ENCODE data around the gene VPREB3.

VPREB3 gene, protein sequence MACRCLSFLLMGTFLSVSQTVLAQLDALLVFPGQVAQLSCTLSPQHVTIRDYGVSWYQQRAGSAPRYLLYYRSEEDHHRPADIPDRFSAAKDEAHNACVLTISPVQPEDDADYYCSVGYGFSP

DNA sequence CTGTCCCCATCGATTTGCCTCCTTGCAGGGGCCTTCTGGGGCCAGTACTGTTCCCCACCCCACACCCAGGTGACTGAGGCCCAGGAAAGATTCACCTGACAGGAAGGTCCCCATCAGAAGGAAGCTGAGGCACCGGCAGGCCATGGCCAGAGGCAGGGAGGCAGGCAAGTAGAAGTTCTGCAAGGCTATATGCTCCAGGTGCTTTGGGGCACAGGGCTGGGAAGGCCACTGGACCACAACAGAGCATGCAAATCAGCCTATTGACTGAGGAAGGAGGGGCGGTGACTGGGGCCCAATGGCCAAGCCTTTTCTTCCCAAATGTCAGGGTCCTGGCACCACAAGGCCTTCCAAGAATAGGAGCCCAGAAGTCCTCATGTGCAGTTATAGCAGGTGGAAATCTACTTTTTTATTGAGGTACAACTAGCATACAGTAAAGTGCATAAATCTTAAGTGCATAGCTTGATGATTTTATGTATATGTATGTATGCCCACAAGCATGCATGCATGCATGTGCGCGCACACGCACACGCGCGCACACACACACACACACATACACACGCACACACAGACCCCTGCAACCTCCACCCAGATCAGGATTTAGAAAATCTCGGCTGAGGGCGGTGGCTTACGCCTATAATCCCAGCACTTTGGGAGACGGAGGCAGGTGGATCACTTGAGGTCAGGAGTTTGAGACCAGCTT lies at the start of gene VPREB3:
Gene VPREB3 (minus strand): TSS at position 206 of the 700 bp plus-strand sequence. CDS start 62 bp downstream, at position 144.
- no peak for DNase-seq

DNA sequence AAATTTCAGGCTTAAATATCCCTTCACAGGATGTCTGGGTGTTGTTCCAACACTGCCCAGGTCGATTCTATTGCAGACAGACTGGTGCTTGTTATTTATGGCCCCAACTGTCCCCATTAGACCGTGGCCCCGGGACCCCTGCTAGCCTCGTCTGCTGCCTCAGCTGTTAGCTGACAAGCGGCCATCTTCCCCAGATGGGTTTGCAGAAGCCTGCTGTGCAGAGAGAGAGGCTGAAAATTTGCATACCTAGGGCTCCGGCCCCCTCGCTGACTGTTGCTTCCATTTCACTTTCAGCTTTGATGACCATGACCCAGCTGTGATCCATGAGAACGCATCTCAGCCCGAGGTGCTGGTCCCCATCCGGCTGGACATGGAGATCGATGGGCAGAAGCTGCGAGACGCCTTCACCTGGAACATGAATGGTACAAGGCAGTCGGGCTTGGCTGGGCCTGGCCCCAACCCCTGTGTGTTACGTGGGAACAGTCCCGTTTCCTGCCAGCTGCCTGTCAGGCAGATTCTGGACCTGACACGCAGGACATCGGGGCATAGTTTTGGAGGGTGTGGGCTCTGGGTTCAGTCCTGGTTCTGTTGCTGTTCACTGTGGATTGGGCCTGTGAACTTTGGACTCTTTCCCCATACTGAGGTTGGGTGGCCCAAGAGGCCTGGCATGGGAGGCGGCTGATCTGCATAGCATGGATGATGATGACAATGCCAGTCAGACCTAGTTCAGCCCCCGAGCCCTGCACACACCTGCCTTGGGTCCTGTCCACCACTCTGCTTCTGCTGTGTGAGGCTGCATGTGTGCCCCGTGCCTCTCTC lies 49.0 kb upstream of the VPREB3 start:
- DNase-seq, result no peak

DNA sequence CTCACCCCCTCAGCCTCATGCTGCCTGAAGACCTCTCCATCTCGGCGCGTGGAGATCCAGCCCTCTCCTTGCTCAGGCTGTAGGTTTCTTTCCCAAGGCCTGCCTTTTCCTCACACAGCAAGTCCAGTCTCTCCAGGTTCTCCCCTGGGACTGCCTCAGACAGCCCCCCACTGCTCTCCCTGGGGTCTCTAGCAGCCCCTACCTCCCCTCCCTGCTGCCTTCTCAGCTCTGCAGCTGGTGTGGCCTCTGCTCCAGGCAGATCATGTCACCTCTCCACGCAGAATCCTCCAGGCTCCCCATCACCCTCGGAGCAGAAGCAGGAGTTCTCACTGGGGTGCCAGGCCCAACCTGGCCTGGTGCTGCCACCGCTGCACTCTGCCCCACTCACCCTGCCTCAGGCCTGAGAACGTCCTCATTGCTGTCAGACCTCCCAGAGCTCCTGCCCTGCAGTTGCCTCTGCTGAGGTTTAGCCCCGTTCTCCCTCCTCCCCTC lies 47.7 kb upstream of the VPREB3 start:
- no peak for DNase-seq

DNA sequence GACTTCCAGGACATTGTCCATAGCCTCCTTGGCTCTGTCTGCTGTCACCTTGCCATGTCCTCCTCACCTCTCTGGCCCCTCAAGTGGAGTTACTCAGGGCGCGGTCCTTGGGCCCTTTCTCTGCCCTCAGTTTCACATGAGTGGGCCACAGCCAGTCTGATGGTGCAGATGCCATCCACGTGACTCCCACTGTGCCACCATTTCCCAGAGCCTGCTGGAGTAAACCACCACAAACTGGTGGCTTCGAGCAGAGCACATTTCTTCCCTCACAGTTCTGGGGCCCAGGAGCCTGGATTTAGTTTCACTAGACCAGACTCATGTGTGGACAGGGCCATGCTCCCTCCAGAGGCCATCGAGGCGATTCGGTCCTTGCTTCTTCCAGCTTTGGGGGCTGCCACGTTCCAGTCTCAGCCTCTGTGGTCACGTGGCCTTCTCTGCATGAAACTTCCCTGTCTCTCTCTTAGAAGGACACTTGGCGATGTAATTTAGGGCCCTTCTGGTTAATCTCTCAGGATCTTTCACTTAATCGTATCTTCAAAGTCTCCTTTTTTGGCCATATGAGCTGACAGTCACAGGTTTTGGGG lies 47.1 kb upstream of the VPREB3 start:
- no peak for DNase-seq

DNA sequence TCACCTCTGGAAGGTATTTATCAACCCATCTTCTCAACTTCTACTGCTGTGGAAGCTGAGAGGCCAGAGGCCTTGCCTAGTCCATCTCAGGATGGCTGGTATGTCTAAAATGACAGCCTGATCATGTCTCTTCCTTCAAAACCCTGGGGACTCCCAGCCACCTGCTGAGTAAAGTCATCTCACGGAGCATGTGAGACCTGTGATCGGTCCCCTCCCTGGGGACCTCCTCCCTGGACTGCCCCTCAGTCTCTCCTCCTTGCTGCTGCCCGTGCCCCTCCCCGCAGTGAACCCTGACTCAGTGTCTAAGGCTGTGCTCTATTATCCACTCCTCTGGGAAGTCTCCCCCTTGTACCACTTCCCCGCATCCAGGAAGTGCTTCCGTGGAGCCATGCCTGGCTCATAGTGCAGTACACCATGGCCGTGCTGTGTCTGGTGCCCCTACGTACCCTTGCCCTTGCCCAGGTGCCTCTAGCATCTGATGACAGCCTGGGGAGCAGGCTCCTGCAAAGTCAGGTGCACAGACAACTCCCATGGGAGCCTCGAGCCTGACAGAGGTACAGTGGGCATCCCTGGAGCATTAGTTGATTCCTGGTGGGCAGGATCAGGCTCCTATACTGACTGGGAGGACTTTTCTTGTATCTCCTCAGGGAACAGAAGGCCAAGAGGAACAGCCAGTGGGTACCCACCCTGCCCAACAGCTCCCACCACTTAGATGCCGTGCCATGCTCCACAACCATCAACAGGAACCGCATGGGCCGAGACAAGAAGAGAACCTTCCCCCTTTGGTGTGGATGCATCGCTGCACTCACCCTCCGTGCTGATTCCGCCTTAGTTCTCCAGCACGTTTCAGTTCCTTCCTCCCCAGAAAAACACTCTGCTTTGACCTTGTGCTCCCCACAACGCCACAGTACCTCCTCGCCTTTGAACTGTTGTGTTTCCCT lies 46.3 kb upstream of the VPREB3 start:
- no peak for DNase-seq

DNA sequence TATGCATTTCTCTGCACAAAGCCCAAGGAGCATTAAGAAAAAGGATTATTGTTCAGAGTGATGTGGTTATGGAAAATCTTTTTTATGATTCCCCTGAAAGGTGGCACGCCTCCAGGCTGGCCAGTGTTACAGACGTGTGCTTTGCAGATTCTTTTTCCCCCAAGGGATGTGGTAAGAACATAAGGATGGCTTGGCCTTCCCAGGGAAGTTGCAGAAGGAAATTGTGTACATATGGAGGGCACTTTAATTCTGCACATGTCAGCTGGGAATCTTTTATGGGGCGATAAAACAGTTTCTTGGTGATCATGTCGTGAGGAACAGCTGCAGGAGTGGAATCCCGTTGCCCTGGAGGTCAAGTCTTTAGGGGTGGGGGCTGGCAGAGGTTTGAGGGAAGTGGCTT lies 42.2 kb upstream of the VPREB3 start:
- DNase-seq, result no peak

DNA sequence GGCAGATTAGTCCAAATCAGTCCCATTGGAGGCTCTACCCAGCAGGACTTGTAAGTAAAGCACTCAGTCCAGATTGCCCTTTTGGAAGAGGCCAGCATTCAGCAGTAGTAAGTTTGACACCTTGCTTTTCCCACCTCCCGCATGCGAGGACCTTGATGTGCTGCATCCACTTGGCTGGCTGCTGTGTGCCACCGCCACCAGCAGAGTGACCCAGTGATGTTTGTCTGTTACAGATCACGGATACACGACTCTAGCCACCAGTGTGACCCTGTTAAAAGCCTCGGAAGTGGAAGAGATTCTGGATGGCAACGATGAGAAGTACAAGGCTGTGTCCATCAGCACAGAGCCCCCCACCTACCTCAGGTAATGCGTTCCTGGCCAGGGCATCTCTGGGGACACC lies 39.1 kb upstream of the VPREB3 start:
- DNase-seq, result no peak

DNA sequence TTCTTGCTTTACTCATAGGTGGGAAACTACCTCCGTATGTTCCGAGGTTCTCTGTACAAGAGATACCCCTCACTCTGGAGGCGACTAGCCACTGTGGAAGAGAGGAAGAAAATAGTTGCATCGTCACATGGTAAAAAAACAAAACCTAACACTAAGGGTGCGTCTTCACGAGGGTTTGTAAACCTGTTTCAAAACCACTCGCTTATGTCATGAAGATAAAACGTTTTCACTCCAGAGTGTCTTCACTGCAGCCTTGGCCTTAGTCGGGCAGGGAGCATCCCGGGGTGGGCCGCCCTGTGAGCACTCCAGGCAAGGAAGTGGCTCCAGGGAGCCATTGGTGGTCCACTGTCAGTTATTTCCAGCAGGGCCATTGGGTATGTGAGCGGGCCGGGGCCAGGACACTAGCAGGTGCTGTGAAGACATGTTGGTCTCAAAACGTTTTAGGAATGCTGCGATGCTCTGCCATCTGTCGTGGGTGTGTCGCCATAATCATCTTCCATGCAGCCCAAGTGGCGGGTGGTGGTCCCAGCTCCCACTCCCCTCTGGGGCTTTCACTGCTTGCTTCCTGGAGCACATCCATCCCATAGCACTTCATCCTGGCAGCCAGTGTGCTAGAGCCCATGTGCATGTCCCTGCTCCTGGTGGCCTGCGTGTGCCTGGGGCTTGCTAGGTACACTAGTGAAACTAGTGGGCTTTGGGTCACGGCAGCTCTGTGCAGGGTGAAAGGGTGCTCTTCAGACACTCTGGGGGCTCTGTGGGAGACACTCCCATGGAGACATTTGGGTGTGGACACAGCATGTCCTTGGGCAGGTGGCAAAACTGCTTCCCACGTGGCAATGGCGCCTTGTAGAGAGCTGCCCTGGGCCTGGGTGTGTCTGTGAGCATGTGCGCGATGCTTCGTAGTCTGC lies 37.8 kb upstream of the VPREB3 start:
- DNase-seq, result no peak

DNA sequence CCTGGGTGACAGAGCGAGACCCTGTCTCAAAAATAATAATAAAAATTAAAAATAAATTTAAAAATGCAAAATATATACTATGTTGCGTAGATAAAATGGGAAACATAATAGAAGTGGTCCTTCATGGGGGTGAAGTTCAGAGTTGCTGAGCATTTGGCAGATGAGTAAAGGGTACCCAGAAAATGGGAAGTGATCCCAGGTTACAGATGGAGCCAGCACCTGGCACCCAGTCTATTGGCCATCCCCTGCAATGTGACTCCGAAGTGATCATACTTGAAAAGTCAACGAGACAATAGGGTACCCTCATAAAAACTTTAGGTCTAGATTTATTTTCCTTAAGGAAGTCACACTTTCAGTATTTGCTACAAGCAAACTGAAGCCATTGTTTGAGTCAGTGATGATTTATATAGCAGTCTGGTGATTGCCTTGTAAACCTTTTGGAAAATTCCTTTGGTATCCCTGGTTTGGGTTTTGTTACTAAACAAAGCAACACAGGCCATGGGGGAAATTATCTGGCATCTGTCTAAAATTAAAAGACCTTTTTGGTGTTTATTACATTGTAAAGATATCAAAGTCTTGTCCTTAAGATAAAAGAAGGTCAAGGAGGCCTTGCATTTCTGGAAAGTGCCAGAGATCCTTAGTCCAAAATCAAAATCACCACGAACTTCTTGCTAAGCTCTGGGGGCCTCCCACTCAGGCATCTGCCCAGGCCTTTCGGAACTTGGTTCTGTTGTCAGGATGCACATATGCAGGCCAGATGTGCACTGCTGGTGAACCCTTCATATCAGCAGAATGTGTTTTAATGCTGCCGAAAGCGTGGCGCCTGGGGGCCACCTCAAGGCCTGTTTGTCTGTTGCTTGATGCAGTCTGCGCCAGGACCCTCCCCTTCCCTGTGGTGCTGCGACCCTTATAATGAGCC lies 36.9 kb upstream of the VPREB3 start:
- no peak for DNase-seq

DNA sequence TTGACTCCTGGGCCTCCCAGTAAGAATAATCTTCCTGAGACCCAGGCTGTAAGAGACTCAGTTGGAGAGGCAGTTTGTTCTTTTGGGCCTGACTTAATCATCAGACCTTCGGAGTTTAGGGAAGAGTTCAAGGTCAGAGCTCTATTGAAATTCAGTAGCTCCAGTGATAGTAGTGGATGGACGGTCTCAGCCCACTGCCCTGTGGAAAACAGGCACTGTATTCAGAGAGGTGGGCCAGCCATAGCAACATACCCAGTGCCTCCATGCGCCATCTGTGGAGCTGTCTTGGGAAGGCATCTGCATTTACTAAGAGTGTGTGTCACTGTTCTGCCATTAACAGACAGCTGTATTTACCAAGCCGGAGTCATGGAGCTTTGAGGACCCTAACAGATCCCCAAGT lies 35.4 kb upstream of the VPREB3 start:
- no peak for DNase-seq

DNA sequence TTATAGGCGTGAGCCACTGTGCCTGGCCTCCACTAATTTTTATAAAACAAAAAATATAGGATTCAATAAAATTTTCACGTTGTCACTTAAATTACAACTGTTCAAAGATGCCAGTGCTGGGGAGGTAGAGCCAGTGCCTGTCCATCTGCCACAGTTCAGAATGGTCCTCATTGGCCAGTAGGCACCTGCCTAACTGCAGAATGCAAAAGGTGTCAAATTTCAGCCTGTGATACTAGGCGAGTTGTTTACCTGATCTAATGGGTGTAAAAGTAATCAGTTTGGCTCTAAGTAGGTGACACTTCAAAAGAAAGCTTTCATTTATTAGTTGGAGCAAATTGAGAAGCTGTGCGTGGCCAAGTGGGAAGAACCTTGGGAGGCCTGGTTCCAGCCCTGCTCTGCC lies 34.9 kb upstream of the VPREB3 start:
- no peak for DNase-seq

DNA sequence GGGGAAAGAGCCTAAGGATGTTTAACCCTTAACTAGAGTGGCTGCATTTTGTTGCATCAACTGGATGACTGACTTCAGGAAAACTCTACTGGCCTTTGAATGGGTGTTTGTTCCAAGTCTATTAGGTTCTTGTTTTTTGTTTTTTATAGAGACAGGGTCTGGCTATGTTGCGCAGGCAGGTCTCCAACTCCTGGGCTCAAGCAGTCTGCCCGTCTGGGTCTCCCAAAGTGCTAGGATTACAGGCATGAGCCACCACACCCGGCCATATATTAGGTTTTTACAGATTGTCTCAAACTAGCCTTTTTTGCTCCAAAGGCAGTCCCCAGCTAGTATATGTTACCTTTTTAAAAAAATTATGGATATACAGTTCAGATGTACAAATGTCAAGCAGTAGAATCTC lies 33.7 kb upstream of the VPREB3 start:
- DNase-seq, result no peak

DNA sequence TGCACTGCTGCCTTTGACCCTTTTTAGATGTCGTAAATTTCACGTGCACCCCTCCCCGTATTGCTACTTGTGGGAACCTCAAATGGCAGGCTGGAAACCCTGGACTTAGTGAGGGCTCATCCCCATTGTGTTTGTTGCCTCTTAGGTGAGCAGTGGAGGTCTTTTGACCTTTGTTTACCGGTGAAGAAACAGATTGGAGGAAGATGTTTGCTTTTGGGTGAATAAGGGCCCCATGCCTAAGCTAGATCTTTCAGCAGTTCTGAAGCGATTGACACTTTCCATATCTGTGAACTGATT lies 33.3 kb upstream of the VPREB3 start:
- no peak for DNase-seq

DNA sequence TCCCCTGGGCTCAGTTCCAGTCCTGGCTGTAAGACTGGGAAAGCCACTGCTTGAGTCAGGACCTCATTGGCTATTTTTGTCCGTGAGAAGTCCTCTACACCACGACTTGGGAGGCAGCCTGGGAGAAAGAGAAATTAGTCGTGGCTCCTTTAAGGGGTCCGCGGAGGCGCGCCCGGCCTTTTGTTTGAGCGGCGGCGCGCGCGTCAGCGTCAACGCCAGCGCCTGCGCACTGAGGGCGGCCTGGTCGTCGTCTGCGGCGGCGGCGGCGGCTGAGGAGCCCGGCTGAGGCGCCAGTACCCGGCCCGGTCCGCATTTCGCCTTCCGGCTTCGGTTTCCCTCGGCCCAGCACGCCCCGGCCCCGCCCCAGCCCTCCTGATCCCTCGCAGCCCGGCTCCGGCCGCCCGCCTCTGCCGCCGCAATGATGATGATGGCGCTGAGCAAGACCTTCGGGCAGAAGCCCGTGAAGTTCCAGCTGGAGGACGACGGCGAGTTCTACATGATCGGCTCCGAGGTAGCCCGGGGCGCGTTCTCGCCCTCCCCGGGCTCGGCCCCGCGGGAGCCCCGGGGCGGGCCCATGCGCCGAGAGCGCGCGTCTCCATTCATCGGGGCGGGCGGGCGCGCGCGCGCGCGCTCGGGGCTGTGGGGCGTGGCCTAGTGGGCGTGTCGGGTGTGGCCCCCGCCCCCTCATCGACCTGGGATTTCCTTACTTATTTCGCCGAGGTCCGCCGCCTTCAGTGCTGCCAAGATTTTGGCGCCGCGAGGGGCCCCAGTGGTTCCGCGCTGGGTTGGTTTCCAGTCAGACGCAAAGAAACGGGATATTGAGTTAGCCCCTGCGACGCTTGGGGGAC lies 32.8 kb upstream of the VPREB3 start, which contains the start of gene SMARCB1:
Gene SMARCB1 (plus strand): TSS at position 215 of the 848 bp plus-strand sequence. CDS start 204 bp downstream, at position 419.
- peak; percentile 30 for DNase-seq

DNA sequence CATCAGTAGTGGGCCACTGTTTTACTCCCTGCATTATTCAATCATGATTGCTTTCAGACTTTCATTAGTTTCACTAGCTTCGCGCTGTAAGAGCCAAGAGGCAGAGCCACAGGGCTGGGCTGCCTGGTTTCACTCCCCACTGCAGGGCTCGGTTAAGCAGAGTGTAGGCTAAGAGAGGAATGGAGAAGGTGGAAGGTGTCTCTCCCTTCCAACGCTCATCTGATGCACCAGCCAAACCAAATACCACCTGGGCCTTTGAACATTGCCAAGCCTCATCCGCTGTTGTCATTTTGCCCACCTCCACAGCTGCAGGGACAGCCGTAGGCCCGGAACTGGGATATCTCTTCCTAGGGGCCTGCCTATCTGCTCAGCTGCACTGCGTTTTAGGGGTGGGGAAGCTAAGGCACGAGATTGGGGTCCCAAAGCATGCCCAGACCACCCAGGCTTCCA lies 32.1 kb upstream of the VPREB3 start:
- DNase-seq, result no peak

DNA sequence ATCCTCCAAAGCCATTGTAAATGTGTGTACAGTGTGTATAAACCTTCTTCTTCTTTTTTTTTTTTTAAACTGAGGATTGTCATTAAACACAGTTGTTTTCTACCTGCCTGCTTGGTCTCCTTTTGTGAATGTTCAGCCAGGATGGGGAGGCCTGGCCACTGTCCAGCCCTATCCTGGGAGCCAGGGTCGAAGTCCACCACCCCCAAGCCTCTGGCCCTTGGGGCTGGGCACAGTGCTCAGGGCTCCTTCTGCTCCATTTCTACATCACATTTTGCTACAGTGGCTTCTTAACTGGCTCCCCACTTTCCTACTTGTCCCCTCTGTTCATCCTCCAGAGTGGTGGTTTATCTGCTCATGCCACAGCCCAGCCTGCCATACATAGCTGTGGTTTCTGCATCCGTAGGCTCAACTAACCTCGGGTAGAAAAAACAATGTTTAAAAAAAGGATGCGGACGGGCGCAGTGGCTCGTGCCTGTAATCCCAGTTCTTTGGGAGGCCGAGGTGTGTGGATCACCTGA lies 30.0 kb upstream of the VPREB3 start:
- DNase-seq, result no peak

DNA sequence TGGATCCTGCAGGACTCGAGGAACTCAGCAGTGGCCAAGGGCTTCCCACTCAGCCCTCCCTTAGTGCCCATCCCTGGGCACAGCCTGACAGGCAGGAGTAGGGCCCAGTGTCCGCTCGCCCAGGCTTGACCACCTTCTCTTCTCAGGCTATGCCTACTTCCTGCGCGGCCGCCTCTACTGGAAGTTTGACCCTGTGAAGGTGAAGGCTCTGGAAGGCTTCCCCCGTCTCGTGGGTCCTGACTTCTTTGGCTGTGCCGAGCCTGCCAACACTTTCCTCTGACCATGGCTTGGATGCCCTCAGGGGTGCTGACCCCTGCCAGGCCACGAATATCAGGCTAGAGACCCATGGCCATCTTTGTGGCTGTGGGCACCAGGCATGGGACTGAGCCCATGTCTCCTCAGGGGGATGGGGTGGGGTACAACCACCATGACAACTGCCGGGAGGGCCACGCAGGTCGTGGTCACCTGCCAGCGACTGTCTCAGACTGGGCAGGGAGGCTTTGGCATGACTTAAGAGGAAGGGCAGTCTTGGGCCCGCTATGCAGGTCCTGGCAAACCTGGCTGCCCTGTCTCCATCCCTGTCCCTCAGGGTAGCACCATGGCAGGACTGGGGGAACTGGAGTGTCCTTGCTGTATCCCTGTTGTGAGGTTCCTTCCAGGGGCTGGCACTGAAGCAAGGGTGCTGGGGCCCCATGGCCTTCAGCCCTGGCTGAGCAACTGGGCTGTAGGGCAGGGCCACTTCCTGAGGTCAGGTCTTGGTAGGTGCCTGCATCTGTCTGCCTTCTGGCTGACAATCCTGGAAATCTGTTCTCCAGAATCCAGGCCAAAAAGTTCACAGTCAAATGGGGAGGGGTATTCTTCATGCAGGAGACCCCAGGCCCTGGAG lies 29.3 kb upstream of the VPREB3 start:
- DNase-seq, result no peak

DNA sequence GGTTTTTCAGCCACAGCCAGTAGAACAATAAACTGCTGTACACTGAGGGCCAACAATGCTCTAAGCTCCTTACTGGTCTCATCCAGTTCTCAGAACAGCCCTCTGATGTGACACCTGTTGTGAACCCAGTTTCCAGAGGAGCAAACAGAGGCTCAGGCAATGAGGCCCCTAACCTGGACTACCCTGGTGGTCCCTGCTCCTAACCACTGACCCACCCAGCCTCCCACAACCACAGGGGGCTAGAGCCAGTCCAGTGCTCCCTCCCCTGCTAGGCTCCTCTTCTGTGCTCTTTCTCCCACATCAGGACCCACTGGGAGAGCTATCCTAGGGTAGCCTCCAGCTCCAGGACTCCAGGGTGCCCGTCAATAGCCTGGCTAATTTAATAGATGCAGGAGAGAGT lies 28.5 kb upstream of the VPREB3 start:
- no peak for DNase-seq

All from NCI-H1417 treated with DMSO at 0.1 percent for 48 hours (cell line).